ENCODE data around the gene CDH11.

DNA sequence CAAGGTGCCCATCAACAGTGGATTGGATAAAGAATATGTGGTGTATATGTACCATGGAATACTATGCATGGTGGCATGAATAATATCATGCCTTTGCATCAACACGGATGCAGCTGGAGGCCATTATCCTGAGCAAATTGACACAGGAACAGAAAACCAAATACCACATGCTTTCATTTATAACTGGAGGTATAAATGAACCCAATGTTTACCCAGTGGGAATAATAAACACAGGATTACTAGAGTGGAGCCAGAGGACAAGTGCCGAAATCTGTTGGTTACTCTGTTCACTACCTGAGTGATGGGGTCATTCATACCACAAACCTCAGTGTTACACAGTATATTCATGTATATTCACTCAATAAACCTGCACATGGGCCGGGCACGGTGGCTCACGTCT, 125.2 kb downstream of the CDH11 start:
- TF ChIP-seq, protein P1, sequence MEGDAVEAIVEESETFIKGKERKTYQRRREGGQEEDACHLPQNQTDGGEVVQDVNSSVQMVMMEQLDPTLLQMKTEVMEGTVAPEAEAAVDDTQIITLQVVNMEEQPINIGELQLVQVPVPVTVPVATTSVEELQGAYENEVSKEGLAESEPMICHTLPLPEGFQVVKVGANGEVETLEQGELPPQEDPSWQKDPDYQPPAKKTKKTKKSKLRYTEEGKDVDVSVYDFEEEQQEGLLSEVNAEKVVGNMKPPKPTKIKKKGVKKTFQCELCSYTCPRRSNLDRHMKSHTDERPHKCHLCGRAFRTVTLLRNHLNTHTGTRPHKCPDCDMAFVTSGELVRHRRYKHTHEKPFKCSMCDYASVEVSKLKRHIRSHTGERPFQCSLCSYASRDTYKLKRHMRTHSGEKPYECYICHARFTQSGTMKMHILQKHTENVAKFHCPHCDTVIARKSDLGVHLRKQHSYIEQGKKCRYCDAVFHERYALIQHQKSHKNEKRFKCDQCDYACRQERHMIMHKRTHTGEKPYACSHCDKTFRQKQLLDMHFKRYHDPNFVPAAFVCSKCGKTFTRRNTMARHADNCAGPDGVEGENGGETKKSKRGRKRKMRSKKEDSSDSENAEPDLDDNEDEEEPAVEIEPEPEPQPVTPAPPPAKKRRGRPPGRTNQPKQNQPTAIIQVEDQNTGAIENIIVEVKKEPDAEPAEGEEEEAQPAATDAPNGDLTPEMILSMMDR (IDR thresholded peaks at IDR 0.05; ENCODE audit: low read depth, low read length, missing input control): no peak
- TF ChIP-seq YY1 (IDR thresholded peaks at IDR 0.05) (no peak), HNF4G (IDR thresholded peaks at IDR 0.05) (no peak), FOXA1 (IDR thresholded peaks at IDR 0.05) (no peak), TAF1 (conservative IDR thresholded peaks at IDR 0.05) (no peak), EGR1 (IDR thresholded peaks at IDR 0.05; ENCODE audit: low read depth in 2 of 2) (no peak), RAD21 (IDR thresholded peaks at IDR 0.05) (no peak), SP1 (IDR thresholded peaks at IDR 0.05) (no peak), JUND (IDR thresholded peaks at IDR 0.05) (no peak)
- TF ChIP-seq, protein P2, sequence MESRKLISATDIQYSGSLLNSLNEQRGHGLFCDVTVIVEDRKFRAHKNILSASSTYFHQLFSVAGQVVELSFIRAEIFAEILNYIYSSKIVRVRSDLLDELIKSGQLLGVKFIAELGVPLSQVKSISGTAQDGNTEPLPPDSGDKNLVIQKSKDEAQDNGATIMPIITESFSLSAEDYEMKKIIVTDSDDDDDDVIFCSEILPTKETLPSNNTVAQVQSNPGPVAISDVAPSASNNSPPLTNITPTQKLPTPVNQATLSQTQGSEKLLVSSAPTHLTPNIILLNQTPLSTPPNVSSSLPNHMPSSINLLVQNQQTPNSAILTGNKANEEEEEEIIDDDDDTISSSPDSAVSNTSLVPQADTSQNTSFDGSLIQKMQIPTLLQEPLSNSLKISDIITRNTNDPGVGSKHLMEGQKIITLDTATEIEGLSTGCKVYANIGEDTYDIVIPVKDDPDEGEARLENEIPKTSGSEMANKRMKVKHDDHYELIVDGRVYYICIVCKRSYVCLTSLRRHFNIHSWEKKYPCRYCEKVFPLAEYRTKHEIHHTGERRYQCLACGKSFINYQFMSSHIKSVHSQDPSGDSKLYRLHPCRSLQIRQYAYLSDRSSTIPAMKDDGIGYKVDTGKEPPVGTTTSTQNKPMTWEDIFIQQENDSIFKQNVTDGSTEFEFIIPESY (IDR thresholded peaks at IDR 0.05): no peak
- TF ChIP-seq, protein P3, sequence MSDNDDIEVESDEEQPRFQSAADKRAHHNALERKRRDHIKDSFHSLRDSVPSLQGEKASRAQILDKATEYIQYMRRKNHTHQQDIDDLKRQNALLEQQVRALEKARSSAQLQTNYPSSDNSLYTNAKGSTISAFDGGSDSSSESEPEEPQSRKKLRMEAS (IDR thresholded peaks at IDR 0.05): no peak
- TF ChIP-seq, protein P4, sequence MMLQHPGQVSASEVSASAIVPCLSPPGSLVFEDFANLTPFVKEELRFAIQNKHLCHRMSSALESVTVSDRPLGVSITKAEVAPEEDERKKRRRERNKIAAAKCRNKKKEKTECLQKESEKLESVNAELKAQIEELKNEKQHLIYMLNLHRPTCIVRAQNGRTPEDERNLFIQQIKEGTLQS (IDR thresholded peaks at IDR 0.05): no peak
- TF ChIP-seq, protein P5, sequence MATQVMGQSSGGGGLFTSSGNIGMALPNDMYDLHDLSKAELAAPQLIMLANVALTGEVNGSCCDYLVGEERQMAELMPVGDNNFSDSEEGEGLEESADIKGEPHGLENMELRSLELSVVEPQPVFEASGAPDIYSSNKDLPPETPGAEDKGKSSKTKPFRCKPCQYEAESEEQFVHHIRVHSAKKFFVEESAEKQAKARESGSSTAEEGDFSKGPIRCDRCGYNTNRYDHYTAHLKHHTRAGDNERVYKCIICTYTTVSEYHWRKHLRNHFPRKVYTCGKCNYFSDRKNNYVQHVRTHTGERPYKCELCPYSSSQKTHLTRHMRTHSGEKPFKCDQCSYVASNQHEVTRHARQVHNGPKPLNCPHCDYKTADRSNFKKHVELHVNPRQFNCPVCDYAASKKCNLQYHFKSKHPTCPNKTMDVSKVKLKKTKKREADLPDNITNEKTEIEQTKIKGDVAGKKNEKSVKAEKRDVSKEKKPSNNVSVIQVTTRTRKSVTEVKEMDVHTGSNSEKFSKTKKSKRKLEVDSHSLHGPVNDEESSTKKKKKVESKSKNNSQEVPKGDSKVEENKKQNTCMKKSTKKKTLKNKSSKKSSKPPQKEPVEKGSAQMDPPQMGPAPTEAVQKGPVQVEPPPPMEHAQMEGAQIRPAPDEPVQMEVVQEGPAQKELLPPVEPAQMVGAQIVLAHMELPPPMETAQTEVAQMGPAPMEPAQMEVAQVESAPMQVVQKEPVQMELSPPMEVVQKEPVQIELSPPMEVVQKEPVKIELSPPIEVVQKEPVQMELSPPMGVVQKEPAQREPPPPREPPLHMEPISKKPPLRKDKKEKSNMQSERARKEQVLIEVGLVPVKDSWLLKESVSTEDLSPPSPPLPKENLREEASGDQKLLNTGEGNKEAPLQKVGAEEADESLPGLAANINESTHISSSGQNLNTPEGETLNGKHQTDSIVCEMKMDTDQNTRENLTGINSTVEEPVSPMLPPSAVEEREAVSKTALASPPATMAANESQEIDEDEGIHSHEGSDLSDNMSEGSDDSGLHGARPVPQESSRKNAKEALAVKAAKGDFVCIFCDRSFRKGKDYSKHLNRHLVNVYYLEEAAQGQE (IDR thresholded peaks at IDR 0.05): no peak

Measured in liver (tissue), 3 donors.